Measurements from ENCODE around the gene ARL6. TPM values are rescaled to one million over a fixed set of nuclear protein-coding genes. Genes with fewer than 3 reads are reported as not detected.

ARL6 gene
- total RNA-seq, 1 experiment from 2014 or later, result 7.1 TPM

DNA sequence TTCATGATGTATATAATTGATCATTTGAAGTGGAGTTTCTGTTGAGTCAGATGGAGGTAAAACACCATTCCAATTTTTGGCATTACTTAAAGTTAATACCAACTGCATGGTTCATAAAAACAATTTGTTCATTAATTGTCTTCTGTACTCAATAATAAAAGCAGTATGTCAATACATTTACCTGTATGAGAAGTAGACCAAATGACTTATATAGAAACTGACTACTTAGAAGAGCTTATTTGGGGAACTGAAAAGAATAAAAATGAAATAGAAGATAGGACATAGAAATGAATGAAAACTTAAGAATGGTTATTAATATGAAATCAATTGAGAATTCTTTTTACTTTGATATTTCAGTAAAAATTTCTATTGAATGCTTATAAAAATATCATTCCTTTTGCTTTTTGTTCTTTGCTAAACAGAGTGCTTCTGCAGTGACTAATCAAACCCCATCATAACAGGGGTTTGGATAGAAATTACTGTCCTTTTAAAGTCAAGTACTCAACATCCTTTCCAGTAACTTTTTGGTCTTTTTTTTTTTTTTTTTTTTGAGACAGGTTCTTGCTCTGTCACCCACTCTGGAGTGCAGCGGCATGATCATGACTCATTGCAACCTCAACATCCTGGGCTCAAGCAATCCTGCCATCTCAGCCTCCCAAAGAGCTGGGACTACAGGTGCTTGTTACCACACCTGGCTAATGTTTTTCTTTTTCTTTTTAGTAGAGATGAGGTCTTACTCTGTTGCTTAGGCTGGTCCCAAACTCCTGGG, 50.8 kb downstream of the ARL6 start:
- Histone ChIP-seq H2BK20ac (ENCODE audit: low read depth, low read length, poor library complexity, severe bottlenecking) (no peak overlapping the region), H2AK5ac (ENCODE audit: insufficient read length, low read length) (no peak overlapping the region), H3K56ac (ENCODE audit: insufficient read length, low read depth, low read length) (no peak overlapping the region), H3K27me3 (ENCODE audit: insufficient read depth, low read length) (no peaks in the 10 kb centered on the region), H3K79me2 (ENCODE audit: insufficient read depth, low read length) (no peaks in the 10 kb centered on the region), H4K20me1 (ENCODE audit: control insufficient read depth, insufficient read depth, insufficient read length) (no peaks in the 10 kb centered on the region), H3K27ac (ENCODE audit: insufficient read length, low read depth, low read length) (no peak overlapping the region), H3T11ph (ENCODE audit: low read length) (no peak overlapping the region), H3K23ac (ENCODE audit: insufficient read length, low read depth, low read length) (no peak overlapping the region), H4K91ac (ENCODE audit: insufficient read length, low read depth, low read length) (no peak overlapping the region), H2BK5ac (ENCODE audit: insufficient read length, low read length) (no peak overlapping the region), H3K18ac (ENCODE audit: insufficient read length, low read depth, low read length) (no peak overlapping the region), H3K4ac (ENCODE audit: low read depth, low read length) (no peak overlapping the region), H3K9ac (ENCODE audit: extremely low read depth, insufficient read length, low read length) (no peak overlapping the region), H3K4me2 (ENCODE audit: insufficient read depth, insufficient read length, low read length) (no peak overlapping the region), H3K23me2 (ENCODE audit: insufficient read length, low read depth, low read length, poor library complexity, severe bottlenecking) (no peaks in the 10 kb centered on the region), H2BK15ac (ENCODE audit: low read depth, low read length) (no peak overlapping the region), H2BK12ac (ENCODE audit: insufficient read length, low read depth, low read length) (no peak overlapping the region), H4K8ac (replicated peaks; ENCODE audit: insufficient read length, low read depth, low read length) (no peak overlapping the region), H2AFZ (ENCODE audit: low read length) (no peak overlapping the region), H3K14ac (ENCODE audit: insufficient read depth, low read length) (no peak overlapping the region), H3K79me1 (ENCODE audit: insufficient read depth, low read depth, low read length, poor library complexity, severe bottlenecking) (no peaks in the 10 kb centered on the region), H3K4me1 (ENCODE audit: insufficient read depth, low read length) (no peaks in the 10 kb centered on the region), H4K5ac (ENCODE audit: insufficient read length, low read depth, low read length) (no peak overlapping the region), H3K9me3 (ENCODE audit: control insufficient read depth, low read depth, low read length) (no peaks in the 10 kb centered on the region), H2BK120ac (ENCODE audit: low read depth, low read length, poor library complexity, severe bottlenecking) (no peak overlapping the region)
- Mint-ChIP-seq H3K4me1 (peaks cover 3 to 5% of the 10 kb centered on the region in 2 experiments; a peak in 2 of 4 replicates), H3K27ac (no peak overlapping the region), H3K4me3 (no peak overlapping the region), H3K27me3 (ENCODE audit: low read depth) (peaks cover 7% of the 10 kb centered on the region), H3K36me3 (ENCODE audit: insufficient read depth in 1 of 3, low read depth in 3 of 3) (no peaks in the 10 kb centered on the region), H3K9me3 (no peaks in the 10 kb centered on the region)
- TF ChIP-seq, protein P1, sequence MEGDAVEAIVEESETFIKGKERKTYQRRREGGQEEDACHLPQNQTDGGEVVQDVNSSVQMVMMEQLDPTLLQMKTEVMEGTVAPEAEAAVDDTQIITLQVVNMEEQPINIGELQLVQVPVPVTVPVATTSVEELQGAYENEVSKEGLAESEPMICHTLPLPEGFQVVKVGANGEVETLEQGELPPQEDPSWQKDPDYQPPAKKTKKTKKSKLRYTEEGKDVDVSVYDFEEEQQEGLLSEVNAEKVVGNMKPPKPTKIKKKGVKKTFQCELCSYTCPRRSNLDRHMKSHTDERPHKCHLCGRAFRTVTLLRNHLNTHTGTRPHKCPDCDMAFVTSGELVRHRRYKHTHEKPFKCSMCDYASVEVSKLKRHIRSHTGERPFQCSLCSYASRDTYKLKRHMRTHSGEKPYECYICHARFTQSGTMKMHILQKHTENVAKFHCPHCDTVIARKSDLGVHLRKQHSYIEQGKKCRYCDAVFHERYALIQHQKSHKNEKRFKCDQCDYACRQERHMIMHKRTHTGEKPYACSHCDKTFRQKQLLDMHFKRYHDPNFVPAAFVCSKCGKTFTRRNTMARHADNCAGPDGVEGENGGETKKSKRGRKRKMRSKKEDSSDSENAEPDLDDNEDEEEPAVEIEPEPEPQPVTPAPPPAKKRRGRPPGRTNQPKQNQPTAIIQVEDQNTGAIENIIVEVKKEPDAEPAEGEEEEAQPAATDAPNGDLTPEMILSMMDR (conservative IDR thresholded peaks at IDR 0.05), result no peak
- DNase-seq, result no peak
- WGBS (ENCODE audit: extremely low coverage, insufficient read length, low lambda C conversion rate), result no CpG with 5 or more reads among the region's 1 CpG
